WI38 (cell line): Measurements from ENCODE around the gene SPSB3.

Source experiments
- H3K4me3 ChIP-seq: 2 replicates; pipeline ENCODE4 v1.5.1; 2011; ENCODE audit warnings: low read depth, mild to moderate bottlenecking, control low read depth, low read length
- TF ChIP-seq, protein P1 (sequence below): IDR thresholded peaks from 2 replicates; pipeline ENCODE4 v1.5.1; 2012; ENCODE audit warnings: low read depth, mild to moderate bottlenecking, control low read depth, low read length

SPSB3 gene

DNA sequence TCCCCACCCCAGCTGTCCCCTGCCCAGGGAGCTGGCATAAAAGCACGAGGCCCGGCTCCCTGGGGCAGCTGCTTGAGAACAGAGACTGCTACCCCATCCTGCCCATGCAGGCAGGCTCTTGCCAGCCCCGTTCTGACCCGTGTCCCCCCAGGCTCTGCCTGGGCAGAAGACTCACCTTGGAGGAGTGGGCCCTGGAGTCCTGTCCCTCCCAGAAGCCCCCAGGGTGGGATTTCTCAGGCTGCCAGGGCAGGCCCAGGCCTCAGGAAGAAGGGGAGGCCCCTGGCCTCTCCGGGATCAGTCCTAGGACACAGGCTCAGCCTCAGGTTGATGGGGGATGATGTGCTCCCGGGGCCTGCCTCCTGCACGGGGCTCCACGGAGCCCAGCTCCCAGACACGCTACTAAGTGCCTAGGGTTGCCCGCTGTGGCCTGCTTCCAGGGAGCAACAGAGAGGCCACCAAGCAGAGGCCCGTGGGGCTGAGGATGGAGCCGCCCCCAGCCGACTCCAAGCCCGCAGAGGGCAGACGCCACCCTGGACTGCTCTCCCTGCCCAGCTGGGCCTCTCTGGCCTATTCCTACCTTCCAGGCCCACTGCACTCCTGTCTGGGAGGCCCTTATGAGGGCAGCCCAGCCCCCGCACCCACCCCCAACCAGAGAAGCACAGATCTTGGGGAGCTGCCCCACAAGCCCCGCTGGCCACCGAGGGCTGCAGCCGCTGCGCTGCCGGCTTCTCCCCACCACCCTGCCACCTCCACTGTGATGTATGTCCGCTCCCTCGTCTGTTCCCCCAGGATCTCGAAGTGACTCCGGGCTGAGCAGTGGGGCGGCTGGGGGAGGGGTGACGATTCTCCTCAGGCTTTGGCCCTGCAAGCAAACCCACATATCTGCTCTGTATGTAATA is 12.7 kb downstream of the SPSB3 start:
- H3K4me3 ChIP-seq, result no peak overlapping the region
- TF ChIP-seq, protein P1, sequence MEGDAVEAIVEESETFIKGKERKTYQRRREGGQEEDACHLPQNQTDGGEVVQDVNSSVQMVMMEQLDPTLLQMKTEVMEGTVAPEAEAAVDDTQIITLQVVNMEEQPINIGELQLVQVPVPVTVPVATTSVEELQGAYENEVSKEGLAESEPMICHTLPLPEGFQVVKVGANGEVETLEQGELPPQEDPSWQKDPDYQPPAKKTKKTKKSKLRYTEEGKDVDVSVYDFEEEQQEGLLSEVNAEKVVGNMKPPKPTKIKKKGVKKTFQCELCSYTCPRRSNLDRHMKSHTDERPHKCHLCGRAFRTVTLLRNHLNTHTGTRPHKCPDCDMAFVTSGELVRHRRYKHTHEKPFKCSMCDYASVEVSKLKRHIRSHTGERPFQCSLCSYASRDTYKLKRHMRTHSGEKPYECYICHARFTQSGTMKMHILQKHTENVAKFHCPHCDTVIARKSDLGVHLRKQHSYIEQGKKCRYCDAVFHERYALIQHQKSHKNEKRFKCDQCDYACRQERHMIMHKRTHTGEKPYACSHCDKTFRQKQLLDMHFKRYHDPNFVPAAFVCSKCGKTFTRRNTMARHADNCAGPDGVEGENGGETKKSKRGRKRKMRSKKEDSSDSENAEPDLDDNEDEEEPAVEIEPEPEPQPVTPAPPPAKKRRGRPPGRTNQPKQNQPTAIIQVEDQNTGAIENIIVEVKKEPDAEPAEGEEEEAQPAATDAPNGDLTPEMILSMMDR, result no peak

DNA sequence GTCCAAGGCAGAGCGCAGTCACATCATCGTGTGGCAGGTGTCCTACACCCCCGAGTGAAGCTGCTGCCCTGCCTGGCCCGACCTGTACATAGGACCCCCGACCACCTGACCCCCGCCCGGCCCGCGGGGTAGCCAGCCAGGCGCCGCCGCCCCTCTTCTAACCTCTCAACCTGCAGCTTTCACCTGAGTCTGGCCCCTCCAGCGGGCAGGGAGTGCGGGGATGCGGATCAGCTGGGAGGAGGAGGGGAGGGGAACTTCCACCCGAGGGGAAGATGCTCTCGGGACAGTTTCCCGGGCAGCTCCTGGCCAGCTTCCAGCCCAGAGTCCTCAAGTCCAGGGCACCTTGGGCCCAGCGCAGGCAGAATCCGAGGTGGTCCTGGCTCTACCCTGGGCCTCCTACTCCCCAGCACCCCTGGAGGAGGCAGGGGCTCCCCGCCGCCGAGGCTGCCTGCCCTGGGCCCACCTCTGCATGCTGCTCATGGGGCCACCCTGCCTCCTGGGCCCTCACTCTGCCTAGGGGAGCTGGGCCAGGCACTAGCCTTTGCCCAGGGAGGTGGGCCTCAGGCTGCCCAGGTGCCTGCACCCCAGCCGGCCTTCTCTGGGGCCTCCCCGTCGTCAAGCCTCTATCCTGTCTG is 13.5 kb downstream of the SPSB3 start:
- TF ChIP-seq, protein P1, result no peak
- H3K4me3 ChIP-seq, result no peak overlapping the region

DNA sequence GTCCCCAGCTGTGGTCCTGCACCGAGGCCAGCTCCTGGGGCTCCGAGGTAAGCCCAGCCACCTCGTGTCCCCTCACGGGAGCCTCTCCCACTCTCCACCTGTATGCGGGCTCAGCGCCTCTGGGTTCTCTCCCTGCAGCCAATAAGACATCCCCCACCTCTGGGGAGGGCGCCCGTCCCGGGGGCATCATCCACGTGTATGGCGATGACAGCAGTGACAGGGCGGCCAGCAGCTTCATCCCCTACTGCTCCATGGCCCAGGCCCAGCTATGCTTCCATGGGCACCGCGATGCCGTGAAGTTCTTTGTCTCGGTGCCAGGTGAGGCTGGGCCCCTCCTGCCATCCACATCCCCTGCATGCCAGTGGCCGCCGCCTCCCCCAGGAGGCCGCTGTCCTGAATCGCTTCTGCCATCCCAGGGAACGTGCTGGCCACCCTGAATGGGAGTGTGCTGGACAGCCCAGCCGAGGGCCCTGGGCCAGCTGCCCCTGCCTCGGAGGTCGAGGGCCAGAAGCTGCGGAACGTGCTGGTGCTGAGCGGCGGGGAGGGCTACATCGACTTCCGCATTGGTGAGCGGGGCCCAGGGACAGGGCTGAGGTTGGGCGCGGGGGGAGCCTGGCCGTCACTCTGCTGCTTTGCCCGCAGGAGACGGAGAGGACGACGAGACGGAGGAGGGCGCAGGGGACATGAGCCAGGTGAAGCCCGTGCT is 14.2 kb downstream of the SPSB3 start:
- no peak overlapping the region for H3K4me3 ChIP-seq
- TF ChIP-seq, protein P1, result no peak

DNA sequence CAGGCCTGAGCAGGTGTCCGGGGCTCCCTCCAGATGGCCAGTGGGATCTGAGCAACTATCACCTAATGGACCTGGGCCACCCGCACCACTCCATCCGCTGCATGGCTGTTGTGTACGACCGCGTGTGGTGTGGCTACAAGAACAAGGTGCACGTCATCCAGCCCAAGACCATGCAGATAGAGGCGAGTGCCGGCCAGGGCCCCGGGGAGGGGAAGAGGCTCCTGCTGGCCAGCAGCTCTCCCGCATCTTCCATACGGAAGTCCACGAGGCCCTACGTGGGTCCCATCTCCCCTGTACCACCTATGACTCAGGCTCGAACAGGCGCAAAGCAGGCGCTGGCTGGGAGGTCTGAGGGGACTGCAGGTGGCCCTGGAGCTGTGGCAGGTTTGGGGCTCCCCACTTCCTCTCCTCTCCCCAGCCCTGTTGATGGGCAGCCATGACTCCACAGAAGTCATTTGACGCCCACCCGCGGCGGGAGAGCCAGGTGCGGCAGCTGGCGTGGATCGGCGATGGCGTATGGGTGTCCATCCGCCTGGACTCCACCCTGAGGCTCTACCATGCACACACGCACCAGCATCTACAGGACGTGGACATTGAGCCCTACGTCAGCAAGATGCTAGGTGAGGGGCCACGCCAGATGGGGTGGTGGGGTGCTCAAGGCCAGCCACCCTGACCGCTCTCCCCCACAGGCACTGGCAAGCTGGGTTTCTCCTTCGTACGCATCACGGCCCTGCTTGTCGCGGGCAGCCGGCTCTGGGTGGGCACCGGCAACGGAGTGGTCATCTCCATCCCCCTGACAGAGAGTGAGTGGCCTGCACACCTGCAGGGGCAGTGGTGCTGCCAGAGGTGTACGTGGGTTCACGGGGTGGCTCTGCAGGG is 15.0 kb downstream of the SPSB3 start:
- no peak overlapping the region for H3K4me3 ChIP-seq
- TF ChIP-seq, protein P1, result no peak

DNA sequence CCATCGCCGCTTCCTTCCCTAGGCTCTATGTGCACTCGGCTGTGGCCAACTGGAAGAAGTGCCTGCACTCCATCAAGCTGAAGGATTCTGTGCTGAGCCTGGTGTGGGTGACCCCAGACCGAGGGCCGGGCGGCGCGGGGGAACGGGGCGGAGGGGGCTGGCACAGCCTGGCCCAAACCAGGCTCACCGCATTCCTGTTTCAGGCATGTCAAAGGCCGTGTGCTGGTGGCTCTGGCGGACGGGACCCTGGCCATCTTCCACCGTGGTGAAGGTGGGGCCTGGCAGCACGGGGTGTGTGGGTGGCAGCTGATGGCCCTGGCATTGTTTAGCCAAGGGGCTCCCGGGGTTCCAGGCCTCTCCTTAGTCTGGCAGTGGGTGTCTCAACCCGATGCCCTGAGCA is 15.7 kb downstream of the SPSB3 start:
- TF ChIP-seq, protein P1, result no peak
- H3K4me3 ChIP-seq, result no peak overlapping the region

DNA sequence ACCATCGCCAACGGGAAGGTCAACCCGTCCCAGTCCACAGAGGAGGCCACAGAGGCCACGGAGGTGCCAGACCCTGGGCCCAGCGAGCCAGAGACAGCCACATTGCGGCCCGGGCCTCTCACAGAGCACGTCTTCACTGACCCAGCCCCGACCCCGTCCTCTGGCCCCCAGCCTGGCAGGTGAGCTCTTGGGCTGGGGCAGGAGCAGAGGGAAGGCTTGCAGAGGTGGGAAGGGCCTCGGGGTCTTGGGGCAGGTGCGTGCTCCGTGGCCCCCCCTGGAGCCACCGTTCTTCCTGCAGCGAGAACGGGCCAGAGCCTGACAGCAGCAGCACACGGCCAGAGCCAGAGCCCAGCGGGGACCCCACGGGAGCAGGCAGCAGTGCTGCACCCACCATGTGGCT is 16.1 kb downstream of the SPSB3 start:
- TF ChIP-seq, protein P1, result no peak
- H3K4me3 ChIP-seq, result no peak overlapping the region
